GM12873 (cell line): ENCODE results near the gene PCDH15.

ENCODE experiments used
- TF ChIP-seq, protein P1 (sequence below): IDR thresholded peaks from 2 replicates; pipeline ENCODE4 v1.5.1; 2012; ENCODE audit warnings: low read depth, mild to moderate bottlenecking, moderate library complexity, low read length, control low read depth; ENCODE audit not compliant: insufficient read depth; ENCODE audit errors: missing control alignments

PCDH15 gene

GRCh38 chr10:54666192-54666591 is 134.8 kb downstream of the PCDH15 start:
- TF ChIP-seq, protein P1, sequence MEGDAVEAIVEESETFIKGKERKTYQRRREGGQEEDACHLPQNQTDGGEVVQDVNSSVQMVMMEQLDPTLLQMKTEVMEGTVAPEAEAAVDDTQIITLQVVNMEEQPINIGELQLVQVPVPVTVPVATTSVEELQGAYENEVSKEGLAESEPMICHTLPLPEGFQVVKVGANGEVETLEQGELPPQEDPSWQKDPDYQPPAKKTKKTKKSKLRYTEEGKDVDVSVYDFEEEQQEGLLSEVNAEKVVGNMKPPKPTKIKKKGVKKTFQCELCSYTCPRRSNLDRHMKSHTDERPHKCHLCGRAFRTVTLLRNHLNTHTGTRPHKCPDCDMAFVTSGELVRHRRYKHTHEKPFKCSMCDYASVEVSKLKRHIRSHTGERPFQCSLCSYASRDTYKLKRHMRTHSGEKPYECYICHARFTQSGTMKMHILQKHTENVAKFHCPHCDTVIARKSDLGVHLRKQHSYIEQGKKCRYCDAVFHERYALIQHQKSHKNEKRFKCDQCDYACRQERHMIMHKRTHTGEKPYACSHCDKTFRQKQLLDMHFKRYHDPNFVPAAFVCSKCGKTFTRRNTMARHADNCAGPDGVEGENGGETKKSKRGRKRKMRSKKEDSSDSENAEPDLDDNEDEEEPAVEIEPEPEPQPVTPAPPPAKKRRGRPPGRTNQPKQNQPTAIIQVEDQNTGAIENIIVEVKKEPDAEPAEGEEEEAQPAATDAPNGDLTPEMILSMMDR: no peak

- TF ChIP-seq, protein P1: no peak
Observed at GRCh38 chr10:54665095-54665494, 135.9 kb downstream of the PCDH15 start.

- TF ChIP-seq, protein P1: no peak
Observed at GRCh38 chr10:54660397-54660796, 140.6 kb downstream of the PCDH15 start.

- TF ChIP-seq, protein P1: no peak
Observed at GRCh38 chr10:54656643-54657042, 144.4 kb downstream of the PCDH15 start.

- TF ChIP-seq, protein P1: no peak
Observed at GRCh38 chr10:54653518-54653917, 147.5 kb downstream of the PCDH15 start.

DNA sequence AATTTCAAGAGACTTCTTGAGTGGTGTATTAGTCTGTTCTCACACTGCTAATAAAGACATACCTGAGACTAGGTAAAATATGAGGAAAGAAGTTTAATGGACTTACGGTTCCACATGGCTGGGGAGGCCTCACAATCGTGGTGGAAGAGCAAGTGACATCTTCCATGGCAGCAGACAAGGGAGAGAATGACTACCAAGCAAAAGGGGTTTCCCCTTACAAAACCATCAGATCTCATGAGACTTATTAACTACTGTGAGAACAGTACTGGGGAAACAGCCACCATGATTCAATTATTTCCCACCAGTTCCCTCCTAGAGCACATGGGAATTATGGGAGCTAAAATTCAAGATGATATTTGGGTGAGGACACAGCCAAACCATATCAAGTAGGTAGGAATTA is 150.5 kb downstream of the PCDH15 start:
- TF ChIP-seq, protein P1: no peak

DNA sequence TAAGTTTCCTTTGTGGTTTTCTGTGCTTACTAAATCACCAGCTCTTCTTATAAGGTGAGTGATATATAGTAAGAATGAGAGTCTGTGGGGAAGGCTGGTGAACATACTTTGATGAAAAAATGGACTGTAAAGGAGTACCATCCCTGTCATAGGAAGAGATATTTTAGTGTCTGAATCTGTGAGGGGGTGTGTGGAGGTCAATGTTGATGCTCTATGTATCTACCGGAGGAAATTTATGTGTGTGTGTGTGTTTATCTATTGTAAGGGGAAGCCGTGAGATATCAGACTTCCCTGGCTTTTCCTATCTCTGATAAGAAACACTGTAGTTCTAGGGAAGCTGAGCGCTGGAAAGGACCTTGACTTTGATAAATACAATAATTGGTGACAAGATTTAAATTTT is 179.0 kb downstream of the PCDH15 start:
- TF ChIP-seq, protein P1: no peak
